ENCODE data around the gene HEY2. TPM values are rescaled to one million over a fixed set of nuclear protein-coding genes. Genes with fewer than 3 reads are reported as not detected.
A peak's percentile ranks its signal among the peaks of the same experiment; 100 is the strongest.

The HEY2 gene
- total RNA-seq, 1 experiment from 2014 or later, result 6.6 TPM

GRCh38 chr6:125780540-125781313 is 31.3 kb downstream of the HEY2 start:
- no peaks in the 10 kb centered on the region for H3K4me1 ChIP-seq (ENCODE audit: insufficient read depth, low read length)
- peaks cover 0 to 3% of the 10 kb centered on the region in 2 experiments; a peak in 1 of 5 replicates for H3K9me3 Mint-ChIP-seq
- peak overlapping the region; percentile 86 for H2AFZ ChIP-seq (ENCODE audit: low read length)
- WGBS (ENCODE audit: extremely low coverage, insufficient read length, low lambda C conversion rate), result no CpG with 5 or more reads among the region's 28 CpGs
- H4K5ac ChIP-seq (ENCODE audit: insufficient read length, low read depth, low read length), result no peak overlapping the region
- no peaks in the 10 kb centered on the region for H3K9me3 ChIP-seq (ENCODE audit: control insufficient read depth, low read depth, low read length)
- peaks cover 5% of the 10 kb centered on the region for H3K27me3 Mint-ChIP-seq (ENCODE audit: low read depth)
- H3K79me1 ChIP-seq (ENCODE audit: insufficient read depth, low read depth, low read length, poor library complexity, severe bottlenecking), result no peaks in the 10 kb centered on the region
- no peak overlapping the region for H3K27ac Mint-ChIP-seq
- peak overlapping the region; percentile 93 for H3K4me2 ChIP-seq (ENCODE audit: insufficient read depth, insufficient read length, low read length)
- no peak overlapping the region for H2BK12ac ChIP-seq (ENCODE audit: insufficient read length, low read depth, low read length)
- TF ChIP-seq, protein P1, sequence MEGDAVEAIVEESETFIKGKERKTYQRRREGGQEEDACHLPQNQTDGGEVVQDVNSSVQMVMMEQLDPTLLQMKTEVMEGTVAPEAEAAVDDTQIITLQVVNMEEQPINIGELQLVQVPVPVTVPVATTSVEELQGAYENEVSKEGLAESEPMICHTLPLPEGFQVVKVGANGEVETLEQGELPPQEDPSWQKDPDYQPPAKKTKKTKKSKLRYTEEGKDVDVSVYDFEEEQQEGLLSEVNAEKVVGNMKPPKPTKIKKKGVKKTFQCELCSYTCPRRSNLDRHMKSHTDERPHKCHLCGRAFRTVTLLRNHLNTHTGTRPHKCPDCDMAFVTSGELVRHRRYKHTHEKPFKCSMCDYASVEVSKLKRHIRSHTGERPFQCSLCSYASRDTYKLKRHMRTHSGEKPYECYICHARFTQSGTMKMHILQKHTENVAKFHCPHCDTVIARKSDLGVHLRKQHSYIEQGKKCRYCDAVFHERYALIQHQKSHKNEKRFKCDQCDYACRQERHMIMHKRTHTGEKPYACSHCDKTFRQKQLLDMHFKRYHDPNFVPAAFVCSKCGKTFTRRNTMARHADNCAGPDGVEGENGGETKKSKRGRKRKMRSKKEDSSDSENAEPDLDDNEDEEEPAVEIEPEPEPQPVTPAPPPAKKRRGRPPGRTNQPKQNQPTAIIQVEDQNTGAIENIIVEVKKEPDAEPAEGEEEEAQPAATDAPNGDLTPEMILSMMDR (conservative IDR thresholded peaks at IDR 0.05), result no peak
- H3K4me1 Mint-ChIP-seq, result peaks cover 11 to 13% of the 10 kb centered on the region in 2 experiments
- H2AK5ac ChIP-seq (ENCODE audit: insufficient read length, low read length), result no peak overlapping the region
- H3K27me3 ChIP-seq (ENCODE audit: insufficient read depth, low read length), result no peaks in the 10 kb centered on the region
- no peak overlapping the region for H2BK20ac ChIP-seq (ENCODE audit: low read depth, low read length, poor library complexity, severe bottlenecking)
- no peak overlapping the region for H3K4me3 Mint-ChIP-seq
- no peak overlapping the region for H4K91ac ChIP-seq (ENCODE audit: insufficient read length, low read depth, low read length)
- H3K79me2 ChIP-seq (ENCODE audit: insufficient read depth, low read length), result no peaks in the 10 kb centered on the region
- H3T11ph ChIP-seq (ENCODE audit: low read length), result peak overlapping the region; percentile 96
- no peak overlapping the region for H2BK15ac ChIP-seq (ENCODE audit: low read depth, low read length)
- H3K4ac ChIP-seq (ENCODE audit: low read depth, low read length), result no peak overlapping the region
- H3K14ac ChIP-seq (ENCODE audit: insufficient read depth, low read length), result peak overlapping the region; percentile 92; the same call in 1 of the 2 replicates
- no peaks in the 10 kb centered on the region for H3K36me3 Mint-ChIP-seq (ENCODE audit: insufficient read depth in 1 of 3, low read depth in 3 of 3)
- no peak overlapping the region for H2BK5ac ChIP-seq (ENCODE audit: insufficient read length, low read length)
- H3K23ac ChIP-seq (ENCODE audit: insufficient read length, low read depth, low read length), result no peak overlapping the region
- peak overlapping the region; percentile 8 for H3K27ac ChIP-seq (ENCODE audit: insufficient read length, low read depth, low read length)
- peak; percentile 46 for DNase-seq
- H3K56ac ChIP-seq (ENCODE audit: insufficient read length, low read depth, low read length), result no peak overlapping the region
- peak overlapping the region; percentile 92 for H3K9ac ChIP-seq (ENCODE audit: extremely low read depth, insufficient read length, low read length)
- H3K23me2 ChIP-seq (ENCODE audit: insufficient read length, low read depth, low read length, poor library complexity, severe bottlenecking), result peaks cover 5% of the 10 kb centered on the region
- no peak overlapping the region for H2BK120ac ChIP-seq (ENCODE audit: low read depth, low read length, poor library complexity, severe bottlenecking)
- no peak overlapping the region for H4K8ac ChIP-seq (replicated peaks; ENCODE audit: insufficient read length, low read depth, low read length)
- no peaks in the 10 kb centered on the region for H4K20me1 ChIP-seq (ENCODE audit: control insufficient read depth, insufficient read depth, insufficient read length)
- peak overlapping the region; percentile 87 for H3K18ac ChIP-seq (ENCODE audit: insufficient read length, low read depth, low read length)

Data from H9 (cell line).